CD14-positive monocyte (primary cell): ENCODE results near the gene ARMC9. TPM values are rescaled to one million over a fixed set of nuclear protein-coding genes. Genes with fewer than 3 reads are reported as not detected.

Experiments
- DNase-seq, 3 donors: peaks; one replicate each; pipeline ENCODE4 v3.0.0-alpha.2; 2011 to 2022
- H2AFZ ChIP-seq: 2 replicates; pipeline ENCODE4 v1.6.0; 2012; ENCODE audit warnings: mild to moderate bottlenecking, low read depth, low read length, inconsistent platforms; ENCODE audit not compliant: insufficient read depth, poor library complexity, severe bottlenecking
- H3K27ac ChIP-seq, 2 donors: 1 replicate in 1 of 2; 2 replicates in 1 of 2; pipeline ENCODE4 v1.5.1; 2012 to 2013; ENCODE audit warnings: low read length in 2 of 2, control low read depth in 1 of 2, inconsistent platforms in 1 of 2, low read depth in 1 of 2, mild to moderate bottlenecking in 1 of 2
- H3K27me3 ChIP-seq, 2 donors: one replicate each; pipeline versions ENCODE4 v1.6.0 to v1.6.1; 2011 to 2013; ENCODE audit warnings: low read length in 2 of 2; ENCODE audit not compliant: control insufficient read depth in 2 of 2, insufficient read depth in 2 of 2
- H3K36me3 ChIP-seq, 2 donors: replicated peaks in 1 of 2; 1 replicate in 1 of 2; 2 replicates in 1 of 2; pipeline versions ENCODE4 v1.5.1 to v1.6.1; 2012 to 2013; ENCODE audit warnings: low read length in 2 of 2, control low read depth in 1 of 2, inconsistent platforms in 1 of 2, mild to moderate bottlenecking in 1 of 2; ENCODE audit not compliant: insufficient read depth in 2 of 2, control insufficient read depth in 1 of 2
- H3K4me1 ChIP-seq, 2 donors: 1 replicate in 1 of 2; 2 replicates in 1 of 2; pipeline versions ENCODE4 v1.5.1 to v1.6.1; 2012 to 2013; ENCODE audit warnings: low read length in 2 of 2, control low read depth in 1 of 2, inconsistent platforms in 1 of 2, mild to moderate bottlenecking in 1 of 2, moderate library complexity in 1 of 2; ENCODE audit not compliant: insufficient read depth in 2 of 2, control insufficient read depth in 1 of 2
- H3K4me2 ChIP-seq: replicated peaks from 2 replicates; pipeline ENCODE3; 2012; ENCODE audit warnings: low read length, moderate library complexity, mild to moderate bottlenecking; ENCODE audit not compliant: poor library complexity, severe bottlenecking; ENCODE audit errors: extremely low read depth
- H3K4me3 ChIP-seq, 3 experiments: fragments of 200-600 bp in 1 of 3; sonication (generic) in 1 of 3; replicated peaks in 1 of 3; 1 replicate in 2 of 3; 2 replicates in 1 of 3; pipeline ENCODE4 v1.5.1; 2011 to 2013; ENCODE audit warnings: low read length in 3 of 3, mild to moderate bottlenecking in 3 of 3, control low read depth in 2 of 3, low read depth in 2 of 3, inconsistent platforms in 1 of 3, moderate library complexity in 1 of 3
- H3K79me2 ChIP-seq: 2 replicates; pipeline ENCODE4 v1.6.0; 2012; ENCODE audit warnings: mild to moderate bottlenecking, control low read depth, inconsistent platforms, low read length, moderate library complexity; ENCODE audit not compliant: insufficient read depth
- H3K9ac ChIP-seq: 2 replicates; pipeline ENCODE4 v1.6.0; 2017; ENCODE audit warnings: low read length, mild to moderate bottlenecking; ENCODE audit not compliant: insufficient read depth, poor library complexity, severe bottlenecking
- H3K9me3 ChIP-seq, 2 donors: replicated peaks in 1 of 2; 1 replicate in 1 of 2; 2 replicates in 1 of 2; pipeline versions ENCODE4 v1.5.1 to v1.6.1; 2012 to 2013; ENCODE audit warnings: low read length in 2 of 2, control low read depth in 1 of 2; ENCODE audit not compliant: control insufficient read depth in 1 of 2, insufficient read depth in 1 of 2
- H4K20me1 ChIP-seq: 2 replicates; pipeline ENCODE4 v1.6.0; 2012; ENCODE audit warnings: mild to moderate bottlenecking, low read length, control low read depth, moderate library complexity; ENCODE audit not compliant: insufficient read depth
- H3K27ac Mint-ChIP-seq, 7 donors: one replicate each; pipeline ENCODE4 v1.8.0; 2020; ENCODE audit warnings: mild to moderate bottlenecking in 7 of 7, mixed read lengths in 7 of 7, moderate library complexity in 6 of 7, inconsistent platforms in 2 of 7
- H3K27me3 Mint-ChIP-seq, 3 donors: one replicate each; pipeline ENCODE4 v1.8.0; 2021 to 2022; ENCODE audit warnings: low read depth in 3 of 3, mild to moderate bottlenecking in 3 of 3, mixed read lengths in 3 of 3, moderate library complexity in 3 of 3, inconsistent platforms in 1 of 3
- H3K36me3 Mint-ChIP-seq, 2 donors: one replicate each; pipeline ENCODE4 v1.8.0; 2020; ENCODE audit warnings: mixed read lengths in 2 of 2, inconsistent platforms in 1 of 2, mild to moderate bottlenecking in 1 of 2
- H3K4me1 Mint-ChIP-seq: one replicate; pipeline ENCODE4 v1.8.0; 2020; ENCODE audit warnings: mild to moderate bottlenecking, mixed read lengths
- H3K4me3 Mint-ChIP-seq, 2 donors: one replicate each; pipeline ENCODE4 v1.8.0; 2020; ENCODE audit warnings: mild to moderate bottlenecking in 2 of 2, mixed read lengths in 2 of 2, moderate library complexity in 1 of 2
- H3K9me3 Mint-ChIP-seq, 7 donors: one replicate each; pipeline ENCODE4 v1.8.0; 2020 to 2022; ENCODE audit warnings: mixed read lengths in 7 of 7, mild to moderate bottlenecking in 6 of 7, moderate library complexity in 6 of 7, inconsistent platforms in 2 of 7
- CTCF ChIP-seq: fragments of 200-600 bp; IDR thresholded peaks from one replicate; pipeline ENCODE4 v1.8.0; 2022; ENCODE audit warnings: antibody characterized with exemption, mild to moderate bottlenecking
- WGBS: methylation state at CpG from one replicate; pipeline ENCODE4 v1.1.5; 2013; ENCODE audit warnings: missing lambda C conversion rate; ENCODE audit not compliant: insufficient coverage; 5-methylcytosine and 5-hydroxymethylcytosine counted together
- intact Hi-C, 2 donors: fragments of 100-400 bp; cut with micrococcal nuclease; formaldehyde crosslinking; loops; one replicate each; pipeline versions ENCODE4 v1.15.0 to v1.15.1; 2023
- polyA plus RNA-seq, 3 donors: library from polyadenylated mRNA; depleted of rRNA in 1 of 3; unstranded in 2 of 3; stranded (reverse) in 1 of 3; fragments of 300-500 nt in 2 of 3; fragments of >200 nt in 1 of 3; fragmentation: Illumina TruSeq in 2 of 3; gene quantifications; 1 replicate in 2 of 3; 2 replicates in 1 of 3; pipeline ENCODE4 v1.2.3, GENCODE V29; 2012 to 2021

Gene ARMC9
- polyA plus RNA-seq, 3 donors, result 0.07 to 0.27 TPM; not detected in 1

GRCh38 chr2:231332872-231333500, 134.6 kb downstream of the ARMC9 start:
- Mint-ChIP-seq H3K27ac (peak overlapping the region in 1 of 7 donors; percentile 7), H3K9me3 (no peaks in the 10 kb centered on the region), H3K4me1 (no peaks in the 10 kb centered on the region), H3K27me3 (peaks cover 0 to 9% (median 0%) of the 10 kb centered on the region in 3 donors), H3K36me3 (no peaks in the 10 kb centered on the region), H3K4me3 (no peak overlapping the region)
- 98% methylated on average over 5 of the region's 9 CpGs for WGBS
- no peak for TF ChIP-seq CTCF
- no peak overlapping the region for H2AFZ ChIP-seq
- H4K20me1 ChIP-seq, result no peaks in the 10 kb centered on the region
- H3K27ac ChIP-seq, result no peak overlapping the region
- no peaks in the 10 kb centered on the region for H3K9me3 ChIP-seq
- H3K79me2 ChIP-seq, result no peaks in the 10 kb centered on the region
- no peak for DNase-seq
- H3K9ac ChIP-seq, result no peak overlapping the region
- no peaks in the 10 kb centered on the region for H3K27me3 ChIP-seq
- H3K36me3 ChIP-seq, result no peaks in the 10 kb centered on the region
- intact Hi-C loops, result no loop called here
- no peak overlapping the region for H3K4me2 ChIP-seq
- H3K4me3 ChIP-seq, result no peak overlapping the region
- no peaks in the 10 kb centered on the region for H3K4me1 ChIP-seq

- Histone ChIP-seq H3K36me3 (no peaks in the 10 kb centered on the region), H3K27me3 (no peaks in the 10 kb centered on the region), H4K20me1 (no peaks in the 10 kb centered on the region), H3K9ac (no peak overlapping the region), H3K9me3 (no peaks in the 10 kb centered on the region), H3K79me2 (no peaks in the 10 kb centered on the region), H3K4me2 (no peak overlapping the region), H3K4me3 (no peak overlapping the region), H3K4me1 (no peaks in the 10 kb centered on the region), H3K27ac (no peak overlapping the region), H2AFZ (no peak overlapping the region)
- H3K36me3 Mint-ChIP-seq, result no peaks in the 10 kb centered on the region
- no peaks in the 10 kb centered on the region for H3K4me1 Mint-ChIP-seq
- peak in 2 of 3 donors; percentile 18 to 70 for DNase-seq
- intact Hi-C loops, result no loop called here
- no peak overlapping the region for H3K27ac Mint-ChIP-seq
- H3K4me3 Mint-ChIP-seq, result no peak overlapping the region
- H3K27me3 Mint-ChIP-seq, result peaks cover 0 to 9% (median 0%) of the 10 kb centered on the region in 3 donors
- no peaks in the 10 kb centered on the region for H3K9me3 Mint-ChIP-seq
- 88% methylated on average over 13 of the region's 14 CpGs for WGBS
- no peak for TF ChIP-seq CTCF
Measured at GRCh38 chr2:231334179-231334930, 135.9 kb downstream of the ARMC9 start.
